ENCODE measurements around the gene ACCS.

Gene ACCS

GRCh38 chr11:44047298-44047697 lies 18.8 kb upstream of the ACCS start:
- CTCF ChIA-PET, result interaction anchor here (0.6 kb wide), 1 partner anchor 164 kb away, joined by 3 read pairs; no protein-coding TSS in a partner anchor
- no peak overlapping the region for H3K4me3 ChIP-seq (ENCODE audit: low read depth, low read length)
- no peaks in the 10 kb centered on the region for H3K9me3 ChIP-seq (ENCODE audit: control insufficient read depth, insufficient read depth, low read depth, low read length)
- H3K27ac ChIP-seq (ENCODE audit: extremely low read depth, low read depth, low read length), result no peak overlapping the region
- no peaks in the 10 kb centered on the region for H3K36me3 ChIP-seq (ENCODE audit: control insufficient read depth in 2 of 2, insufficient read depth in 1 of 2, low read length in 2 of 2)
- TF ChIP-seq ZNF621 (tag by site-specific recombination; IDR thresholded peaks at IDR 0.05) (no peak), ZNF16 (tag by site-specific recombination; IDR thresholded peaks at IDR 0.05; ENCODE audit: low read depth) (no peak), ZNF791 (tag by site-specific recombination; IDR thresholded peaks at IDR 0.05) (no peak), GLIS2 (tag by site-specific recombination; IDR thresholded peaks at IDR 0.05) (no peak), ZFP37 (tag by site-specific recombination; IDR thresholded peaks at IDR 0.05) (no peak), ZNF830 (tag by site-specific recombination; IDR thresholded peaks at IDR 0.05; ENCODE audit: low read depth) (no peak), ZNF114 (tag by site-specific recombination; IDR thresholded peaks at IDR 0.05) (no peak), ZNF302 (tag by site-specific recombination; IDR thresholded peaks at IDR 0.05; ENCODE audit: low read depth) (no peak), ZNF140 (tag by site-specific recombination; IDR thresholded peaks at IDR 0.05) (no peak)
- POLR2A ChIA-PET, result no interaction called here
- no peaks in the 10 kb centered on the region for H3K4me1 ChIP-seq (ENCODE audit: control insufficient read depth, insufficient read depth, low read length)

DNA sequence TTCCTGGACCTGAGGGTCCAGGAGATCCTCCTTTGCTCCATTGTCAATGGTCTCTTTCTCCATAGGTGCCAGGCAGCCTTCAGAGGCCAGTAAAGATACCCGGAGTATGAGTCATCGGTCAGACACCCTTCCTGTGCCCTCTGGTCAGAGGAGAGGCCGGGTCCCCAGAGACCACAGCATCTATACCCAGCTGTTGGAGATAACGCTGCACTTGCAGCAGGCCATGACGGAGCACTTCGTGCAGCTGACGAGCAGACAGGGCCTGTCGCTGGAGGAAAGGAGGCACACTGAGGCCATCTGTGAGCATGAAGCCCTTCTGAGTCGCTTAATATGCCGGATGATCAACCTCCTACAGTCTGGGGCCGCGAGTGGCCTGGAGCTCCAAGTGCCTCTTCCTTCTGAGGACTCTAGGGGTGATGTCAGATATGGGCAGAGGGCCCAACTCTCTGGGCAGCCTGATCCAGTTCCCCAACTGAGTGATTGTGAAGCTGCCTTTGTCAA lies 18.1 kb upstream of the ACCS start, which contains the start of gene ACCSL:
Gene ACCSL (plus strand): TSS at position 51 of the 501 bp plus-strand sequence. CDS start 56 bp downstream, at position 107.
- ChIA-PET CTCF (no interaction called here), POLR2A (no interaction called here)
- no peaks in the 10 kb centered on the region for H3K9me3 ChIP-seq (ENCODE audit: control insufficient read depth, insufficient read depth, low read depth, low read length)
- no peak within 1 kb of the TSS for H3K4me3 ChIP-seq (ENCODE audit: low read depth, low read length)
- no peak for TF ChIP-seq GFI1B (tag by site-specific recombination; IDR thresholded peaks at IDR 0.05)
- TF ChIP-seq, protein P1, sequence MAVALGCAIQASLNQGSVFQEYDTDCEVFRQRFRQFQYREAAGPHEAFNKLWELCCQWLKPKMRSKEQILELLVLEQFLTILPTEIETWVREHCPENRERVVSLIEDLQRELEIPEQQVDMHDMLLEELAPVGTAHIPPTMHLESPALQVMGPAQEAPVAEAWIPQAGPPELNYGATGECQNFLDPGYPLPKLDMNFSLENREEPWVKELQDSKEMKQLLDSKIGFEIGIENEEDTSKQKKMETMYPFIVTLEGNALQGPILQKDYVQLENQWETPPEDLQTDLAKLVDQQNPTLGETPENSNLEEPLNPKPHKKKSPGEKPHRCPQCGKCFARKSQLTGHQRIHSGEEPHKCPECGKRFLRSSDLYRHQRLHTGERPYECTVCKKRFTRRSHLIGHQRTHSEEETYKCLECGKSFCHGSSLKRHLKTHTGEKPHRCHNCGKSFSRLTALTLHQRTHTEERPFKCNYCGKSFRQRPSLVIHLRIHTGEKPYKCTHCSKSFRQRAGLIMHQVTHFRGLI (tag by site-specific recombination; IDR thresholded peaks at IDR 0.05), result no peak
- no peak for TF ChIP-seq ZBTB1 (tag by site-specific recombination; IDR thresholded peaks at IDR 0.05)
- TF ChIP-seq ZNF24 (tag by site-specific recombination; IDR thresholded peaks at IDR 0.05), result no peak
- TF ChIP-seq ZNF558 (tag by site-specific recombination; IDR thresholded peaks at IDR 0.05), result no peak
- no peak for TF ChIP-seq ZNF221 (tag by site-specific recombination; IDR thresholded peaks at IDR 0.05; ENCODE audit: borderline replicate concordance)
- no peaks in the 10 kb centered on the region for H3K36me3 ChIP-seq (ENCODE audit: control insufficient read depth in 2 of 2, insufficient read depth in 1 of 2, low read length in 2 of 2)
- no peak within 1 kb of the TSS for H3K27ac ChIP-seq (ENCODE audit: extremely low read depth, low read depth, low read length)
- H3K4me1 ChIP-seq (ENCODE audit: control insufficient read depth, insufficient read depth, low read length), result no peaks in the 10 kb centered on the region

- no peaks in the 10 kb centered on the region for H3K36me3 ChIP-seq (ENCODE audit: control insufficient read depth in 2 of 2, insufficient read depth in 1 of 2, low read length in 2 of 2)
- H3K9me3 ChIP-seq (ENCODE audit: control insufficient read depth, insufficient read depth, low read depth, low read length), result no peaks in the 10 kb centered on the region
- H3K4me3 ChIP-seq (ENCODE audit: low read depth, low read length), result no peak overlapping the region
- no peak overlapping the region for H3K27ac ChIP-seq (ENCODE audit: extremely low read depth, low read depth, low read length)
- ChIA-PET CTCF (interaction anchor here (0.6 kb wide), 1 partner anchor 146 kb away, joined by 3 read pairs; no protein-coding TSS in a partner anchor), POLR2A (no interaction called here)
- H3K4me1 ChIP-seq (ENCODE audit: control insufficient read depth, insufficient read depth, low read length), result no peaks in the 10 kb centered on the region
- TF ChIP-seq ZNF658 (tag by site-specific recombination; IDR thresholded peaks at IDR 0.05), result no peak
- TF ChIP-seq REST (tag by site-specific recombination; IDR thresholded peaks at IDR 0.05), result no peak
- TF ChIP-seq ZNF398 (tag by site-specific recombination; IDR thresholded peaks at IDR 0.05), result no peak
- no peak for TF ChIP-seq ZNF157 (tag by site-specific recombination; IDR thresholded peaks at IDR 0.05)
- no peak for TF ChIP-seq ZNF366 (tag by site-specific recombination; conservative IDR thresholded peaks at IDR 0.05)
- no peak for TF ChIP-seq ZNF114 (tag by site-specific recombination; IDR thresholded peaks at IDR 0.05)
- no peak for TF ChIP-seq ZFP41 (tag by site-specific recombination; IDR thresholded peaks at IDR 0.05; ENCODE audit: borderline replicate concordance)
- TF ChIP-seq ZNF626 (tag by site-specific recombination; IDR thresholded peaks at IDR 0.05), result no peak
- TF ChIP-seq, protein P2, sequence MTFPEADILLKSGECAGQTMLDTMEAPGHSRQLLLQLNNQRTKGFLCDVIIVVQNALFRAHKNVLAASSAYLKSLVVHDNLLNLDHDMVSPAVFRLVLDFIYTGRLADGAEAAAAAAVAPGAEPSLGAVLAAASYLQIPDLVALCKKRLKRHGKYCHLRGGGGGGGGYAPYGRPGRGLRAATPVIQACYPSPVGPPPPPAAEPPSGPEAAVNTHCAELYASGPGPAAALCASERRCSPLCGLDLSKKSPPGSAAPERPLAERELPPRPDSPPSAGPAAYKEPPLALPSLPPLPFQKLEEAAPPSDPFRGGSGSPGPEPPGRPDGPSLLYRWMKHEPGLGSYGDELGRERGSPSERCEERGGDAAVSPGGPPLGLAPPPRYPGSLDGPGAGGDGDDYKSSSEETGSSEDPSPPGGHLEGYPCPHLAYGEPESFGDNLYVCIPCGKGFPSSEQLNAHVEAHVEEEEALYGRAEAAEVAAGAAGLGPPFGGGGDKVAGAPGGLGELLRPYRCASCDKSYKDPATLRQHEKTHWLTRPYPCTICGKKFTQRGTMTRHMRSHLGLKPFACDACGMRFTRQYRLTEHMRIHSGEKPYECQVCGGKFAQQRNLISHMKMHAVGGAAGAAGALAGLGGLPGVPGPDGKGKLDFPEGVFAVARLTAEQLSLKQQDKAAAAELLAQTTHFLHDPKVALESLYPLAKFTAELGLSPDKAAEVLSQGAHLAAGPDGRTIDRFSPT (tag by site-specific recombination; IDR thresholded peaks at IDR 0.05), result no peak
- no peak for TF ChIP-seq ZNF292 (tag by site-specific recombination; IDR thresholded peaks at IDR 0.05; ENCODE audit: borderline replicate concordance, low read depth)
Measured at GRCh38 chr11:44049832-44050231, 16.2 kb upstream of the ACCS start.

All from HEK293 (cell line).